ENCODE measurements around the gene SYNJ2. TPM values are rescaled to one million over a fixed set of nuclear protein-coding genes. Genes with fewer than 3 reads are reported as not detected.

Gene SYNJ2
- total RNA-seq, 1 experiment from 2014 or later = 70.0 TPM

DNA sequence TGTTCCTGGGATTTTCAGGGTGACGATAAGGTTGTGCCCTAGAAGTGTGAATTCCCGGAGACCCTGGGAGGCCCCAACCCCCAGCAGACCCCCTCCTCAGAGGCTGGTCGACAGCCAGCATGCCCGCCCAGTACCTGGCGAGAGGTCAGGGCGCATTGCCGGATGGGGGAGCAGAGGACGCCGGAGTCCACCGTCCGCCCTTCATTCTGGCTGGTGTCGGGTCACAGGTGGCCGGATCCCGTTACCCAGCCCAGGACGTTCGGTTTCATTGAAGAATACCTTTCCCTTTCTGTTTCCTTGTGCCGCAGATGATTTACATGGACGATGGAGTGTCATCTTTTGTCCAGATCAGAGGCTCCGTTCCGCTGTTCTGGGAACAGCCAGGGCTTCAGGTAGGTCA lies 61.3 kb downstream of the SYNJ2 start:
- H3K4me3 ChIP-seq (ENCODE audit: low read depth in 2 of 2, low read length in 2 of 2) = no peak overlapping the region
- no TSS peak for BruUV-seq (replicated peaks)
- no peaks in the 10 kb centered on the region for H3K9me3 ChIP-seq (ENCODE audit: control insufficient read depth, insufficient read depth, low read depth, low read length)
- TF ChIP-seq, protein P1, sequence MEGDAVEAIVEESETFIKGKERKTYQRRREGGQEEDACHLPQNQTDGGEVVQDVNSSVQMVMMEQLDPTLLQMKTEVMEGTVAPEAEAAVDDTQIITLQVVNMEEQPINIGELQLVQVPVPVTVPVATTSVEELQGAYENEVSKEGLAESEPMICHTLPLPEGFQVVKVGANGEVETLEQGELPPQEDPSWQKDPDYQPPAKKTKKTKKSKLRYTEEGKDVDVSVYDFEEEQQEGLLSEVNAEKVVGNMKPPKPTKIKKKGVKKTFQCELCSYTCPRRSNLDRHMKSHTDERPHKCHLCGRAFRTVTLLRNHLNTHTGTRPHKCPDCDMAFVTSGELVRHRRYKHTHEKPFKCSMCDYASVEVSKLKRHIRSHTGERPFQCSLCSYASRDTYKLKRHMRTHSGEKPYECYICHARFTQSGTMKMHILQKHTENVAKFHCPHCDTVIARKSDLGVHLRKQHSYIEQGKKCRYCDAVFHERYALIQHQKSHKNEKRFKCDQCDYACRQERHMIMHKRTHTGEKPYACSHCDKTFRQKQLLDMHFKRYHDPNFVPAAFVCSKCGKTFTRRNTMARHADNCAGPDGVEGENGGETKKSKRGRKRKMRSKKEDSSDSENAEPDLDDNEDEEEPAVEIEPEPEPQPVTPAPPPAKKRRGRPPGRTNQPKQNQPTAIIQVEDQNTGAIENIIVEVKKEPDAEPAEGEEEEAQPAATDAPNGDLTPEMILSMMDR (IDR thresholded peaks at IDR 0.05) = no peak
- no peak for TF ChIP-seq POLR2AphosphoS5 (IDR thresholded peaks at IDR 0.05; ENCODE audit: low read depth, low read length)
- no peaks in the 10 kb centered on the region for H3K36me3 ChIP-seq (ENCODE audit: control insufficient read depth, insufficient read depth, low read length)
- intact Hi-C loops (cut with micrococcal nuclease; ENCODE audit: unreplicated experiment) = loop anchor here (5.0 kb wide), 1 partner anchor 61 kb away; the partner anchor contains the start of gene SYNJ2
- ATAC-seq (no peak), DNase-seq (ENCODE audit: low read depth, low spot score) (no peak)
- in situ Hi-C loops (cut with HindIII; ENCODE audit: low pct_unique_long_range_greater_than_20kb, low sequenced_read_pairs) = no loop called here
- ChIA-PET POLR2A (no interaction called here), CTCF (interaction anchor here (0.7 kb wide), 1 partner anchor 15 kb away, joined by 3 read pairs; no protein-coding TSS in a partner anchor)
- no peaks in the 10 kb centered on the region for H3K27me3 ChIP-seq (ENCODE audit: control insufficient read depth, insufficient read depth, low read length)
- H3K4me1 ChIP-seq (ENCODE audit: control insufficient read depth, insufficient read depth, low read length) = peaks cover 93% of the 10 kb centered on the region
- H3K27ac ChIP-seq (ENCODE audit: low read length) = peak overlapping the region; percentile 91

DNA sequence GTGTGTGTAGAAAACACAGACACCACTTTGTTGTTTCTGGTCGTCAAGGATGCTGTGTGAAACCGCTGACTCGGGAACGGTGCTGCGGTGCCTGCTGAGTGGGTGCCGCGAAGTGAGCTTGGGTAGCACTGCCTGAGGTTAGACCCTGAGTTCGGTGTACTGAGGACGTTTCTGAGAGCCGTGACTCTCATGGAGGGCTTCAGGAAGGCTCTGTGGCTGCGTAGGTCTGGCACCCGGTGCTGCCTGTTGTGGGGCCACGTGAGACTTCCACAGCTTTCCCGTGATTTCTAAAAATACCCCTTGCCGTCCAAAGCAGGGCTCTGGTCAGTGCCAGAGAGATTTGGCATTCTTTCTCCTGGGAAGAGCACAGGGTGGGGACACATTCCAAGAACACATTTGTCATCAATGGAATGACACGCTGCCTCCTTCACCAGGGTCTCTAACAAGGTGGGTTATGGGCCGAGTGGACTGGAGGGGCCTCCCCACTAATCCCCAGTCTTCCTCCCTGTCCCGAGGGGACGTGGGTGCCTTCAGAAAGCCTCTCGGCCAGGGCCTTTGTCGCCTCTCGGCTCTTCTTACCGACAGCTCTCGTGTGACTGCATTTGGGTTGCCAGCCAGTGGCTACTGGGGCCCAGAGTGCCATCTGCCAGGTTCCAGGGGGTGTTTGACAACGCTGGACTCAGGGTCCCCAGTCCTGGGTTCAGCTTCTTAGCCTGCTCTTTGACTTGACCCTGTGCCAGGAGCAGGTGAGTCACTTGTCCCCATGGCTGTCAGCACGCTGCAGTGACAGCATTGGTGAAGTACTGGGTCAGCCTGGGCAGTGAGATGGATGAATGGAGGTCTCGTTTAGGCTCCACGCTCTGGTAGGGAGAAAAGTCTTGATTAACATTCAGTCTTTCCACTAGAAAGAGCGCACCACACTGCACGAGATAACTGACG lies 62.2 kb downstream of the SYNJ2 start:
- ATAC-seq = no peak
- CTCF ChIA-PET = no interaction called here
- POLR2A ChIA-PET = no interaction called here

More for the DNA sequence above, 62.2 kb downstream of the SYNJ2 start:
- Histone ChIP-seq H3K27me3 (ENCODE audit: control insufficient read depth, insufficient read depth, low read length) (no peaks in the 10 kb centered on the region), H3K9me3 (ENCODE audit: control insufficient read depth, insufficient read depth, low read depth, low read length) (no peaks in the 10 kb centered on the region), H3K36me3 (ENCODE audit: control insufficient read depth, insufficient read depth, low read length) (no peaks in the 10 kb centered on the region), H3K27ac (ENCODE audit: low read length) (peak overlapping the region; percentile 91), H3K4me1 (ENCODE audit: control insufficient read depth, insufficient read depth, low read length) (peaks cover 92% of the 10 kb centered on the region), H3K4me3 (ENCODE audit: low read depth in 2 of 2, low read length in 2 of 2) (no peak overlapping the region)
- in situ Hi-C loops (cut with HindIII; ENCODE audit: low pct_unique_long_range_greater_than_20kb, low sequenced_read_pairs) (no loop called here), intact Hi-C loops (cut with micrococcal nuclease; ENCODE audit: unreplicated experiment) (loop anchor here (5.0 kb wide), 1 partner anchor 62 kb away; the partner anchor contains the start of gene SYNJ2)
- no peak for DNase-seq (ENCODE audit: low read depth, low spot score)
- no TSS peak for BruUV-seq (replicated peaks)
- TF ChIP-seq, protein P1 (IDR thresholded peaks at IDR 0.05) = no peak
- TF ChIP-seq TCF7L2 (IDR thresholded peaks at IDR 0.05; ENCODE audit: low read depth, low read length) (no peak), SIN3A (IDR thresholded peaks at IDR 0.05; ENCODE audit: borderline replicate concordance, insufficient read depth, low read depth, low read length) (no peak), POLR2AphosphoS5 (IDR thresholded peaks at IDR 0.05; ENCODE audit: low read depth, low read length) (no peak)
- TF ChIP-seq, protein P2, sequence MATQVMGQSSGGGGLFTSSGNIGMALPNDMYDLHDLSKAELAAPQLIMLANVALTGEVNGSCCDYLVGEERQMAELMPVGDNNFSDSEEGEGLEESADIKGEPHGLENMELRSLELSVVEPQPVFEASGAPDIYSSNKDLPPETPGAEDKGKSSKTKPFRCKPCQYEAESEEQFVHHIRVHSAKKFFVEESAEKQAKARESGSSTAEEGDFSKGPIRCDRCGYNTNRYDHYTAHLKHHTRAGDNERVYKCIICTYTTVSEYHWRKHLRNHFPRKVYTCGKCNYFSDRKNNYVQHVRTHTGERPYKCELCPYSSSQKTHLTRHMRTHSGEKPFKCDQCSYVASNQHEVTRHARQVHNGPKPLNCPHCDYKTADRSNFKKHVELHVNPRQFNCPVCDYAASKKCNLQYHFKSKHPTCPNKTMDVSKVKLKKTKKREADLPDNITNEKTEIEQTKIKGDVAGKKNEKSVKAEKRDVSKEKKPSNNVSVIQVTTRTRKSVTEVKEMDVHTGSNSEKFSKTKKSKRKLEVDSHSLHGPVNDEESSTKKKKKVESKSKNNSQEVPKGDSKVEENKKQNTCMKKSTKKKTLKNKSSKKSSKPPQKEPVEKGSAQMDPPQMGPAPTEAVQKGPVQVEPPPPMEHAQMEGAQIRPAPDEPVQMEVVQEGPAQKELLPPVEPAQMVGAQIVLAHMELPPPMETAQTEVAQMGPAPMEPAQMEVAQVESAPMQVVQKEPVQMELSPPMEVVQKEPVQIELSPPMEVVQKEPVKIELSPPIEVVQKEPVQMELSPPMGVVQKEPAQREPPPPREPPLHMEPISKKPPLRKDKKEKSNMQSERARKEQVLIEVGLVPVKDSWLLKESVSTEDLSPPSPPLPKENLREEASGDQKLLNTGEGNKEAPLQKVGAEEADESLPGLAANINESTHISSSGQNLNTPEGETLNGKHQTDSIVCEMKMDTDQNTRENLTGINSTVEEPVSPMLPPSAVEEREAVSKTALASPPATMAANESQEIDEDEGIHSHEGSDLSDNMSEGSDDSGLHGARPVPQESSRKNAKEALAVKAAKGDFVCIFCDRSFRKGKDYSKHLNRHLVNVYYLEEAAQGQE (IDR thresholded peaks at IDR 0.05; ENCODE audit: insufficient read depth in 1 of 2, low read depth in 2 of 2, low read length in 1 of 2) = no peak
